Neuronal stem cell (in vitro differentiated cells): ENCODE measurements around the gene UNC13B.
"Not testable (repeated sequence)": the region's sequence is repeated elsewhere in the genome, so short reads cannot be mapped to it uniquely, and the experiment has no call there.

ENCODE experiments used
- DNase-seq: peaks from one replicate; pipeline ENCODE4 v3.0.0-alpha.2; 2013; ENCODE audit warnings: low spot score
- H2AFZ ChIP-seq: one replicate; pipeline ENCODE4 v1.6.1; 2013; ENCODE audit warnings: mild to moderate bottlenecking, low read length, inconsistent platforms
- H2AK5ac ChIP-seq: 2 replicates; pipeline ENCODE4 v1.6.1; 2013; ENCODE audit warnings: low read depth, mild to moderate bottlenecking, inconsistent platforms, low read length, moderate library complexity, mixed read lengths
- H2BK120ac ChIP-seq: 2 replicates; pipeline ENCODE4 v1.6.1; 2013; ENCODE audit warnings: low read depth, mild to moderate bottlenecking, inconsistent platforms, low read length, moderate library complexity, mixed read lengths
- H2BK12ac ChIP-seq: one replicate; pipeline ENCODE4 v1.6.1; 2013; ENCODE audit warnings: low read length, inconsistent platforms
- H2BK15ac ChIP-seq: 2 replicates; pipeline ENCODE4 v1.6.1; 2013; ENCODE audit warnings: mild to moderate bottlenecking, low read length, inconsistent platforms, mixed read lengths
- H2BK5ac ChIP-seq: one replicate; pipeline ENCODE4 v1.6.1; 2013; ENCODE audit warnings: inconsistent platforms, mild to moderate bottlenecking, low read length, moderate library complexity
- H3K14ac ChIP-seq: one replicate; pipeline ENCODE4 v1.6.1; 2013; ENCODE audit warnings: low read length, inconsistent platforms
- H3K18ac ChIP-seq: 2 replicates; pipeline ENCODE4 v1.6.1; 2013; ENCODE audit warnings: low read length, inconsistent platforms
- H3K23ac ChIP-seq: 2 replicates; pipeline ENCODE4 v1.6.1; 2013; ENCODE audit warnings: low read depth, mild to moderate bottlenecking, mixed read lengths, low read length, inconsistent platforms; ENCODE audit not compliant: poor library complexity
- H3K27ac ChIP-seq: replicated peaks from 3 replicates; pipeline ENCODE4 v1.5.1; 2013; ENCODE audit warnings: low read length, inconsistent platforms
- H3K27me3 ChIP-seq, 3 experiments: 2 replicates each; pipeline ENCODE4 v1.6.1; 2013; ENCODE audit warnings: low read length in 3 of 3, mild to moderate bottlenecking in 2 of 3, inconsistent platforms in 1 of 3, low read depth in 1 of 3, mixed read lengths in 1 of 3, moderate library complexity in 1 of 3; ENCODE audit not compliant: control insufficient read depth in 3 of 3, insufficient read depth in 3 of 3
- H3K36me3 ChIP-seq, 2 donors: replicated peaks in 1 of 2; 2 replicates each; pipeline ENCODE4 v1.6.1; 2013; ENCODE audit warnings: low read length in 2 of 2; ENCODE audit not compliant: control insufficient read depth in 2 of 2, insufficient read depth in 2 of 2
- H3K4ac ChIP-seq: 2 replicates; pipeline ENCODE4 v1.6.1; 2013; ENCODE audit warnings: inconsistent platforms, mild to moderate bottlenecking, low read length, moderate library complexity
- H3K4me1 ChIP-seq, 2 donors: 1 replicate in 1 of 2; 2 replicates in 1 of 2; pipeline ENCODE4 v1.6.1; 2013; ENCODE audit warnings: low read length in 2 of 2, low read depth in 1 of 2; ENCODE audit not compliant: control insufficient read depth in 2 of 2, insufficient read depth in 1 of 2
- H3K4me2 ChIP-seq: one replicate; pipeline ENCODE4 v1.6.1; 2013; ENCODE audit warnings: mild to moderate bottlenecking, low read length, inconsistent platforms; ENCODE audit not compliant: insufficient read depth, poor library complexity, severe bottlenecking
- H3K4me3 ChIP-seq, 2 donors: 2 replicates each; pipeline ENCODE4 v1.5.1; 2013; ENCODE audit warnings: low read length in 2 of 2, mild to moderate bottlenecking in 2 of 2, inconsistent platforms in 1 of 2, moderate library complexity in 1 of 2
- H3K79me1 ChIP-seq: one replicate; pipeline ENCODE4 v1.6.1; 2013; ENCODE audit warnings: low read depth, mild to moderate bottlenecking, inconsistent platforms, low read length, moderate library complexity
- H3K9ac ChIP-seq: one replicate; pipeline ENCODE4 v1.6.1; 2013; ENCODE audit warnings: mild to moderate bottlenecking, low read depth, low read length, inconsistent platforms; ENCODE audit not compliant: poor library complexity
- H3K9me3 ChIP-seq, 2 donors: replicated peaks in 1 of 2; 2 replicates each; pipeline versions ENCODE3 to v1.6.1; 2013; ENCODE audit warnings: low read length in 2 of 2, mild to moderate bottlenecking in 2 of 2, inconsistent platforms in 1 of 2, low read depth in 1 of 2, mixed read lengths in 1 of 2, moderate library complexity in 1 of 2; ENCODE audit not compliant: control insufficient read depth in 2 of 2, insufficient read depth in 1 of 2
- H4K8ac ChIP-seq: one replicate; pipeline ENCODE4 v1.6.1; 2013; ENCODE audit warnings: low read depth, mild to moderate bottlenecking, inconsistent platforms, low read length, moderate library complexity
- H4K91ac ChIP-seq: one replicate; pipeline ENCODE4 v1.6.1; 2013; ENCODE audit warnings: low read length, low read depth, mild to moderate bottlenecking, inconsistent platforms; ENCODE audit not compliant: poor library complexity
- WGBS, 2 donors: extraction: QIAGEN DNeasy Blood & Tissue Kit; methylation state at CpG; one replicate each; pipeline ENCODE4 v1.1.7; 2013; ENCODE audit warnings: missing lambda C conversion rate in 2 of 2, mixed read lengths in 1 of 2; ENCODE audit not compliant: insufficient read length in 2 of 2, insufficient replicate concordance in 1 of 2; ENCODE audit errors: extremely low coverage in 2 of 2; 5-methylcytosine and 5-hydroxymethylcytosine counted together

The UNC13B gene

DNA sequence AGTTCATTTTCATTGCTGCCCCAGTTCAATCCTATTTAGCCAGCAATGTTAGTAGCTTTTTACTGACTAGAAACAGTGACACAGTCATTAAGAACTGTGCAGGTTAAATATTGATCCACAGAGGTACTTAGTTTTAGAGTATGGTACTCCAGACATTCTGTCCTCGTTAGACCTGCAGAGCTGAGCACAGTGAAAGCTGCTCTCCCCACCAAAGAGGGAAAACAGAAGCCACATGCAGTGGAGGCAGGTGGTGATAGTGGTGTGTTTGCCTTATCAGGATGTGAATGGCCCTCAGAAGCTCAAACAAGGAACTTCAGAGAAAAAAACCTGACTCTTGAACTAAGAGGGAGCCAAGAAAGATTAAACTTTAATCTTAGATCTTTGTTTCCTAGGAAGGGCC lies 75.5 kb downstream of the UNC13B start:
- Histone ChIP-seq H3K14ac (no peak overlapping the region), H3K9ac (no peak overlapping the region), H4K91ac (no peak overlapping the region), H3K36me3 (no peaks in the 10 kb centered on the region), H2AK5ac (no peak overlapping the region), H3K27me3 (no peaks in the 10 kb centered on the region), H2AFZ (no peak overlapping the region), H2BK15ac (no peak overlapping the region), H3K79me1 (no peaks in the 10 kb centered on the region), H3K4me3 (no peak overlapping the region), H4K8ac (no peak overlapping the region), H3K23ac (no peak overlapping the region), H2BK5ac (no peak overlapping the region), H3K9me3 (peaks cover 0 to 5% of the 10 kb centered on the region in 2 donors), H3K4ac (no peak overlapping the region), H2BK120ac (no peak overlapping the region), H3K18ac (no peak overlapping the region), H3K4me1 (no peaks in the 10 kb centered on the region), H3K4me2 (no peak overlapping the region), H3K27ac (no peak overlapping the region), H2BK12ac (no peak overlapping the region)
- no peak for DNase-seq
- WGBS, 2 donors: no CpG with 5 or more reads among the region's 1 CpG

DNA sequence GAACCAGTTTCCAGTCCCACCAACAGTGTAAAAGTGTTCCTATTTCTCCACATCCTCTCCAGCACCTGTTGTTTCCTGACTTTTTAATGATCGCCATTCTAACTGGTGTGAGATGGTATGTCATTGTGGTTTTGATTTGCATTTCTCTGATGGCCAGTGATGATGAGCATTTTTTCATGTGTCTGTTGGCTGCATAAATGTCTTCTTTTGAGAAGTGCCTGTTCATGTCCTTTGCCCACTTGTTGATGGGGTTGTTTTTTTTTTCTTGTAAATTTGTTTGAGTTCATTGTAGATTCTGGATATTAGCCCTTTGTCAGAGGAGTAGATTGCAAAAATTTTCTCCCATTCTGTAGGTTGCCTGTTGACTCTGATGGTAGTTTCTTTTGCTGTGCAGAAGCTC lies 84.1 kb downstream of the UNC13B start:
- not testable (repeated sequence) for H2BK120ac ChIP-seq, H3K23ac ChIP-seq, H3K79me1 ChIP-seq, H2AK5ac ChIP-seq, H3K27me3 ChIP-seq, H2BK12ac ChIP-seq, H3K4me3 ChIP-seq, H4K8ac ChIP-seq, H3K9me3 ChIP-seq, H2AFZ ChIP-seq, DNase-seq, H3K4me1 ChIP-seq, H3K27ac ChIP-seq, H2BK15ac ChIP-seq, H3K36me3 ChIP-seq, H4K91ac ChIP-seq, H2BK5ac ChIP-seq, H3K4me2 ChIP-seq, H3K14ac ChIP-seq, H3K4ac ChIP-seq, H3K9ac ChIP-seq, H3K18ac ChIP-seq
- WGBS, 2 donors: no CpG with 5 or more reads among the region's 1 CpG

DNA sequence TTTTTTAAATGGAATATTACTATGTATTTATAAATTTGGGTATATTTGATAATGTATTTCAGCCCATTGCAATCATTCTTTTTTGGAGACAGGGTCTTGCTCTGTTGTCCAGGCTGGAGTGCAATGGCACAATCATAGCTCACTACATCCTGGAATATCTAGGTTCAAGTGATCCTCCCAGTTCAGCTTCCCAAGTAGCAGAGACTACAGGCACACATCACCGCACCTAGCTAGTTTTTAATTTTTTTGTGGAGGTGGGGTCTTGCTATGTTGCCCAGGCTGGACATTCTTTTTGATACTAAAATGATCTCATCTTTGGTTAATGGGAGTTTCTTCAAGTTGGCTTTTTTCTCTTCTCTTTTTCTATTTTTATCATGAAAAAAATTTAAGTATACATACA lies 91.3 kb downstream of the UNC13B start:
- peaks cover 0 to 2% of the 10 kb centered on the region in 2 donors for H3K4me1 ChIP-seq
- H4K91ac ChIP-seq: no peak overlapping the region
- no peaks in the 10 kb centered on the region for H3K9me3 ChIP-seq
- H3K4me3 ChIP-seq: no peak overlapping the region
- H3K79me1 ChIP-seq: no peaks in the 10 kb centered on the region
- no peak overlapping the region for H3K23ac ChIP-seq
- no peak overlapping the region for H3K14ac ChIP-seq
- no peak overlapping the region for H2AFZ ChIP-seq
- no peak overlapping the region for H2AK5ac ChIP-seq
- no peaks in the 10 kb centered on the region for H3K36me3 ChIP-seq
- H2BK15ac ChIP-seq: no peak overlapping the region
- H3K18ac ChIP-seq: no peak overlapping the region
- no peak overlapping the region for H3K9ac ChIP-seq
- no peak overlapping the region for H3K4ac ChIP-seq
- no peaks in the 10 kb centered on the region for H3K27me3 ChIP-seq
- H2BK5ac ChIP-seq: no peak overlapping the region
- H4K8ac ChIP-seq: no peak overlapping the region
- H3K4me2 ChIP-seq: no peak overlapping the region
- H2BK12ac ChIP-seq: no peak overlapping the region
- DNase-seq: no peak
- no peak overlapping the region for H2BK120ac ChIP-seq
- no peak overlapping the region for H3K27ac ChIP-seq
- WGBS, 2 donors: no CpG with 5 or more reads among the region's 1 CpG

- Histone ChIP-seq H3K23ac (no peak overlapping the region), H2BK12ac (no peak overlapping the region), H3K18ac (no peak overlapping the region), H3K14ac (no peak overlapping the region), H3K4me3 (no peak overlapping the region), H2AFZ (no peak overlapping the region), H3K79me1 (no peaks in the 10 kb centered on the region), H4K8ac (no peak overlapping the region), H3K27me3 (no peaks in the 10 kb centered on the region), H3K27ac (no peak overlapping the region), H3K9ac (no peak overlapping the region), H3K4me2 (no peak overlapping the region), H3K4me1 (peaks cover 0 to 2% of the 10 kb centered on the region in 2 donors), H2BK120ac (no peak overlapping the region), H3K9me3 (no peaks in the 10 kb centered on the region), H2BK5ac (no peak overlapping the region), H2BK15ac (no peak overlapping the region), H3K36me3 (no peaks in the 10 kb centered on the region), H3K4ac (no peak overlapping the region), H2AK5ac (no peak overlapping the region), H4K91ac (no peak overlapping the region)
- DNase-seq: no peak
Observed at GRCh38 chr9:35254237-35254636, 92.4 kb downstream of the UNC13B start.
